ENCODE measurements around the gene YEATS4.

GRCh38 chr12:69404851-69405565 lies 45.5 kb downstream of the YEATS4 start:
- TF ChIP-seq, protein P1, sequence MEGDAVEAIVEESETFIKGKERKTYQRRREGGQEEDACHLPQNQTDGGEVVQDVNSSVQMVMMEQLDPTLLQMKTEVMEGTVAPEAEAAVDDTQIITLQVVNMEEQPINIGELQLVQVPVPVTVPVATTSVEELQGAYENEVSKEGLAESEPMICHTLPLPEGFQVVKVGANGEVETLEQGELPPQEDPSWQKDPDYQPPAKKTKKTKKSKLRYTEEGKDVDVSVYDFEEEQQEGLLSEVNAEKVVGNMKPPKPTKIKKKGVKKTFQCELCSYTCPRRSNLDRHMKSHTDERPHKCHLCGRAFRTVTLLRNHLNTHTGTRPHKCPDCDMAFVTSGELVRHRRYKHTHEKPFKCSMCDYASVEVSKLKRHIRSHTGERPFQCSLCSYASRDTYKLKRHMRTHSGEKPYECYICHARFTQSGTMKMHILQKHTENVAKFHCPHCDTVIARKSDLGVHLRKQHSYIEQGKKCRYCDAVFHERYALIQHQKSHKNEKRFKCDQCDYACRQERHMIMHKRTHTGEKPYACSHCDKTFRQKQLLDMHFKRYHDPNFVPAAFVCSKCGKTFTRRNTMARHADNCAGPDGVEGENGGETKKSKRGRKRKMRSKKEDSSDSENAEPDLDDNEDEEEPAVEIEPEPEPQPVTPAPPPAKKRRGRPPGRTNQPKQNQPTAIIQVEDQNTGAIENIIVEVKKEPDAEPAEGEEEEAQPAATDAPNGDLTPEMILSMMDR (IDR thresholded peaks at IDR 0.05), result no peak
- no peak for TF ChIP-seq POLR2A (IDR thresholded peaks at IDR 0.05)
